ENCODE data around the gene GPX2.
A peak's percentile ranks its signal among the peaks of the same experiment; 100 is the strongest.

The GPX2 gene

DNA sequence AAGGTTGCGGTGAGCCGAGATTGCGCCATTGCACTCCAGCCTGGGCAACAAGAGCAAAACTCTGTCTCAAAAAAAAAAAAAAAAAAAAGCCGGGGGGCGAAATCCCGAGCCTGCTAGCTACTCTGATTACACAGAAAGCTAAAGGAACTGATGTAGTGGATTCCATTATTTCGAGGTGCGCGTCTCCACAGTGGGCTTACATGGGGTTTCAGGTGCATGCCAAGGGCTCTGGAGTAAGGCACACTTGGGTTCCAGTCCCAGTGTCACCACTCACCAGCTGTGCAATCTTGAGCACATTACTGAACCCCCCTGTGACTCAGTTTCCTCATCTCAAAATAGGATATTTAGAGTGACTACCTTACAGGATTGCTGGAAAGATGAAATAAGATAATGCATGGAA is 31.3 kb upstream of the GPX2 start:
- FAIRE-seq = no peak
- DNase-seq (ENCODE audit: insufficient read length, low spot score) = no peak
- TF ChIP-seq POU2F2 (IDR thresholded peaks at IDR 0.05; ENCODE audit: low read depth, low read length) (no peak), TAF1 (IDR thresholded peaks at IDR 0.05; ENCODE audit: low read depth, low read length) (no peak), POLR2A (IDR thresholded peaks at IDR 0.05; ENCODE audit: low read depth, low read length) (no peak), PAX5 (IDR thresholded peaks at IDR 0.05; ENCODE audit: insufficient read depth, low read length, severe bottlenecking) (no peak), POLR2AphosphoS5 (IDR thresholded peaks at IDR 0.05; ENCODE audit: low read depth, low read length) (no peak), SPI1 (IDR thresholded peaks at IDR 0.05; ENCODE audit: low read depth, low read length) (no peak)

DNA sequence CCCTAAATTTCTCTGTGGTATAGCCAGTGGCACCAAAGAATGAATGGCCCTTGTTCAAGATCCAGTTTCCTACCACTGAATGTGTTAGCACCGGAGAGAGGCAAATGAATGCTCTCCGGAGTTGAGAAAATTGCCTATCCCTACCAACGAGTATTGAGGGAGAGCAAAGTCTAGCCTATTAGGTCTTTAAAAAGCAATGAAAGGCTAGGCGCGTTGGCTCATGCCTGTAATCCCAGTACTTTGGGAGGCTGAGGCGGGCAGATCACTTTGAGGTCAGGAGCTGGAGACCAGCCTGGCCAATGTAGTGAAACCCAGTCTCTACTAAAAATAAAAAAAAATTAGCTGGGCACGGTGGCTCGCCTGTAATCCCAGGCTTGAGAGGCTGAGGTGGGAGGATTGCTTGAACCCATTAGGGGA is 30.5 kb upstream of the GPX2 start:
- TF ChIP-seq POLR2AphosphoS5 (IDR thresholded peaks at IDR 0.05; ENCODE audit: low read depth, low read length) (no peak), PAX5 (IDR thresholded peaks at IDR 0.05; ENCODE audit: insufficient read depth, low read length, severe bottlenecking) (no peak), POLR2A (IDR thresholded peaks at IDR 0.05; ENCODE audit: low read depth, low read length) (no peak), TAF1 (IDR thresholded peaks at IDR 0.05; ENCODE audit: low read depth, low read length) (no peak), SPI1 (IDR thresholded peaks at IDR 0.05; ENCODE audit: low read depth, low read length) (no peak), POU2F2 (IDR thresholded peaks at IDR 0.05; ENCODE audit: low read depth, low read length) (no peak)
- DNase-seq (ENCODE audit: insufficient read length, low spot score) = no peak
- no peak for FAIRE-seq

DNA sequence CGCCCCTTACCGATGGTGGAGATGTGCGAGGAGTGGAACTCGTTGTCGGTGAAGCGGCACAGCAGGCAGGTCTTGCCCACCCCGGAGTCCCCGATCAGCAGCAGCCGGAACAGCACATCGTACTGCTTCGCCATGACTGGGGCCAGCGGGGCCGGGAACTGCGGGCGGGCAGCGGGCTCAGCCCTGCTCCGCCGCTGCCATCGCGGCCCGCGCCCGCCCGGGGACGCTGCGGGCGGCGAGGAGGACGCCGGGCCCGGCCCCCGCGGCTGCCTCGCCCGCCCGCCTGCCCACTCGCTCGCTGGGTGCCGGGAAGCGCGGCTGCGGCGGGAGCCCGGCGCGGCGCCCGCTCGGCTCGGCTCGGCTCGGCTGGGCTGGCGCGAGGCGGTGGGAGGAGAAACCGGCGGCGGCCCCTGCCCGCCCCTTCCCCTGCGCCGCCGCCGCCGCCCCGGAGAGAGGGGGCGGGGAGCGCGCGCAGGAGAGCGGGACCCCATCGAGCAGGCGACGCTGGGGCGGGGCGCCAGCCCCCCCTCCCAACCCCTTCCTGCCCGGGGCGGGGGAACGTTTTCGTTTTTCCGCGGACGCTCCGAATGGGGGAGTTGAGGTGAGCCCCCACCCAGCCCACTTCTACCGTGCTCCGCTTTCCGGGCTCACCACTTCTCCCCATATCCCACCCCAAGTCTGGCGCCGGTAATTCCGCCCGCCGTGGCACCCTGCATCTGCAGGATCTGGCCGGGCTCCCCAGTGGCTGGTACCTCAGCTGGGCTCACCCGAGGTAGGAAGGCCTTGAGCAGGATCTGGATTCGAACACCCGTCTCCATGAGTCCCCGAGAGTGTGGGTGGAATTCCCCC is 29.6 kb upstream of the GPX2 start, which contains the start of gene RAB15:
RAB15 (minus strand) TSS at position 394 of the 849 bp plus-strand sequence; CDS start at position 134, 260 bp downstream.
- peak; percentile 77 for FAIRE-seq
- DNase-seq (ENCODE audit: insufficient read length, low spot score) = peak; percentile 67
- TF ChIP-seq SPI1 (IDR thresholded peaks at IDR 0.05; ENCODE audit: low read depth, low read length) = no peak

DNA sequence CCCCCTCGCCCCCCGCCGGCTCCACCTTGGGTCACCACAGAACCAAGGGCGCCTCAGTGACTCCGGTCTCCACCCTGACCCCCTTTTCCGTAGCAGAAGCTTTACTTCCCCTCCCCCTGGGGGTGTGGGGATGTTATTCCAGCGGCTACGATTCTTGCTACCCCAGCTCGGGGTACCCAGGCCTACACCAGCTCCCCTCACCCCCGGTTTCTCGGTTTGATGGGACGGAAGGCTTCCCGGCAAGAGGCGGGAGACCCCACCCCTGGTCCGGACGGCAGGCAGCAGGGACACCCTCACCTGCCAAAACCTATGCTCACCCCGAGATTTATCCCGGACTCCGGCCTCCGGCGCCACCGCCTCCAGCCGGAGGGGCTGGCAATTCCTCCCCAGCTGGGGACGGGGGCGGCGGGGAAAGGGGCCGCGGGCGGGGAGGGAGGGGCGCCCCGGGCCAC is 29.0 kb upstream of the GPX2 start:
- DNase-seq (ENCODE audit: insufficient read length, low spot score) = no peak
- FAIRE-seq = no peak
- no peak for TF ChIP-seq POLR2A (IDR thresholded peaks at IDR 0.05; ENCODE audit: low read depth, low read length)
- no peak for TF ChIP-seq POLR2AphosphoS5 (IDR thresholded peaks at IDR 0.05; ENCODE audit: low read depth, low read length)
- TF ChIP-seq PAX5 (IDR thresholded peaks at IDR 0.05; ENCODE audit: insufficient read depth, low read length, severe bottlenecking) = no peak
- no peak for TF ChIP-seq TAF1 (IDR thresholded peaks at IDR 0.05; ENCODE audit: low read depth, low read length)
- TF ChIP-seq POU2F2 (IDR thresholded peaks at IDR 0.05; ENCODE audit: low read depth, low read length) = no peak
- TF ChIP-seq SPI1 (IDR thresholded peaks at IDR 0.05; ENCODE audit: low read depth, low read length) = no peak

DNA sequence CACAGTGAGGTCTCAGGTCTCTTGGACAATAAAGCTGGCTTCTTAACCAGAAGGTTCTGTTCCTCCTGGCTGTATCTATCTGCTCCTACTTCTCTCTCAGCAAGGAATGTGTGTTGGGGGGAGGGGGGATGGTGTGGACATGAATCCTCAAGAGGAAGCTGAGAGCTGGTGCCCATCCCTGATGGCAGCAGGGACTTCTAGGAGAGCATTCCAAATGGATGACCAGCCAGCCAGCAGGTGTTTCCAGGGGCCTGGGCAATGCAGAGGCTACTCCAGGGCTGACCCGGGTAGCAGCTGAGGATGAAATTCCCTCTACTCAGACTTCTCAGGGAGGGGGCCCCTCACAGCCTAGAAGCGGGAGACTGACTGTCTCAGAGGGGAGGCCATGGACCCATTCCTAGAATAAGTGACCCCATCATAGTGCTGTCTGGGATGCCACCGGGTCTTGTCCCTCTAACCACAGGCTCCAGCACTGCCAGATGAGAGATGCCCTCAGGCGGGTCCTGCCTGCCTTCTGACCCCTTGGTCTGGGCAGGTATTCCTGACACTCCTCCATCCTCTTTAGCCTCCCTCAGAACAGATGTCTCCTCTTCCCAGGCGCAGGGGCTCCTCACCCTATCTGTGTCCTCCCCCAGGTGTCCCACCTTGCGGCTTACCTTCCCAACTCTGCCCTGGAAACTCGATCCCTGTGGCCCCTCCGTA is 28.4 kb upstream of the GPX2 start:
- FAIRE-seq = no peak
- no peak for TF ChIP-seq SPI1 (IDR thresholded peaks at IDR 0.05; ENCODE audit: low read depth, low read length)
- no peak for TF ChIP-seq TAF1 (IDR thresholded peaks at IDR 0.05; ENCODE audit: low read depth, low read length)
- TF ChIP-seq POU2F2 (IDR thresholded peaks at IDR 0.05; ENCODE audit: low read depth, low read length) = no peak
- no peak for TF ChIP-seq POLR2AphosphoS5 (IDR thresholded peaks at IDR 0.05; ENCODE audit: low read depth, low read length)
- no peak for TF ChIP-seq PAX5 (IDR thresholded peaks at IDR 0.05; ENCODE audit: insufficient read depth, low read length, severe bottlenecking)
- no peak for TF ChIP-seq POLR2A (IDR thresholded peaks at IDR 0.05; ENCODE audit: low read depth, low read length)
- DNase-seq (ENCODE audit: insufficient read length, low spot score) = no peak

DNA sequence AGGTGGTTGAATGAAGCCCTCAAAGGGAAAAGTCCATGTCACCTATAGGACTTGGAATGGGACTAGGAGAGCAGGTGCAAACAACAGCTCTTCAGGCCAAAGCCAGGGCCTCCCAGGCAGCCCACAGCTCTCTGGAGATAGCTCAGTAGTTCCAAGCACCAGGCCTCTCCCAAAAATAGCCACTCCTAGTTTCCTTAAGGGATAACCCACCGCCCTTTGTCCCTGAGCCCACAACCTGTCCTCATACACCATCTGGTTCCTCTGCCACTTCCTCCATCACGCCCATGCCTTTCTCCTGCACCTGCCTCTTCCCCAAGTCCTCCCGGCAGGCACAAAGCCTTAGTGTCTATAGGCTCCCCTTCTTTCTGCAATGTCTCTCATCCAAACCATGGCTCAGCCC is 27.5 kb upstream of the GPX2 start:
- TF ChIP-seq SPI1 (IDR thresholded peaks at IDR 0.05; ENCODE audit: low read depth, low read length) = no peak
- TF ChIP-seq POU2F2 (IDR thresholded peaks at IDR 0.05; ENCODE audit: low read depth, low read length) = no peak
- TF ChIP-seq POLR2AphosphoS5 (IDR thresholded peaks at IDR 0.05; ENCODE audit: low read depth, low read length) = no peak
- TF ChIP-seq PAX5 (IDR thresholded peaks at IDR 0.05; ENCODE audit: insufficient read depth, low read length, severe bottlenecking) = no peak
- TF ChIP-seq POLR2A (IDR thresholded peaks at IDR 0.05; ENCODE audit: low read depth, low read length) = no peak
- TF ChIP-seq TAF1 (IDR thresholded peaks at IDR 0.05; ENCODE audit: low read depth, low read length) = no peak
- DNase-seq (ENCODE audit: insufficient read length, low spot score) = no peak
- FAIRE-seq = peak; percentile 23

DNA sequence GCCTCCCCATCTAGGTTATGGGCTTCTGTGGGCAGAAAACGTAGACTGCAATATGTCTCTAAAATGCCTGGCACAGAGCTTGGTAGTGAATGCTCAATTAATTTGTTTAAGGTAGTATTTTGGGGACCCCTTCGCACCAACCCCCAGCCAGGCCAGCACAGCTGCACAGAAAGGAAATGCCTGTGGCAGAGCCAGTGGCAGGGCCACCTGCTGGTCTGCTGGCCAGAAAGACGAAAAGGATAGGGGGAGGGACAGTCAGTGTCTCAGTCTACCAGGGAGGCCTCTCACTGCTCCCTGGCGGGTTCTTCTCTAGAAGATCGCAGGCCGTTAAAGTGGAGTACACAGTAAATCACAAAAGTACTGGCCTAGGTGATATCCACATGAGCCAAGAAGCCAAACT is 26.1 kb upstream of the GPX2 start:
- DNase-seq (ENCODE audit: insufficient read length, low spot score) (no peak), FAIRE-seq (no peak)
- TF ChIP-seq PAX5 (IDR thresholded peaks at IDR 0.05; ENCODE audit: insufficient read depth, low read length, severe bottlenecking) = no peak
- TF ChIP-seq SPI1 (IDR thresholded peaks at IDR 0.05; ENCODE audit: low read depth, low read length) = no peak
- no peak for TF ChIP-seq POLR2A (IDR thresholded peaks at IDR 0.05; ENCODE audit: low read depth, low read length)
- no peak for TF ChIP-seq POU2F2 (IDR thresholded peaks at IDR 0.05; ENCODE audit: low read depth, low read length)
- no peak for TF ChIP-seq TAF1 (IDR thresholded peaks at IDR 0.05; ENCODE audit: low read depth, low read length)
- no peak for TF ChIP-seq POLR2AphosphoS5 (IDR thresholded peaks at IDR 0.05; ENCODE audit: low read depth, low read length)

DNA sequence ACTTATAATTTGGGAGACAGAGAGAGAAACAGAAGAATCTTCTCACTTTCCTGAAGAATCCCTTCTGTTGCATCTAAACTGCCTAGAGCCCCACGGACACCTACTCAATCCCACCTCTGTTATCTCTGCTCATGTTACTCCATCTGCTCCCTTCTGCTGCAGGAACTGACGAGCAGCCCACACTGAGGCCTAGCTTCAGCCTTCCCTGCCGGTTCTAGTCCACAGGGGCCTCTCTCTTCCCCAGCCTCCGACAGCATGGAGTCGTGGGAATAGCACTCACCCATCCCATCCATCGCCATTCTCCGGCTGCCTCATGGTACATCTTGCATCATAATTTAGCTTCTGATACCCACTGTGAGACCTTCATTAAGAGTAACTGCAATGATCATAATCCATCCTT is 25.6 kb upstream of the GPX2 start:
- DNase-seq (ENCODE audit: insufficient read length, low spot score) (no peak), FAIRE-seq (no peak)
- no peak for TF ChIP-seq SPI1 (IDR thresholded peaks at IDR 0.05; ENCODE audit: low read depth, low read length)
- TF ChIP-seq POLR2AphosphoS5 (IDR thresholded peaks at IDR 0.05; ENCODE audit: low read depth, low read length) = no peak
- TF ChIP-seq POU2F2 (IDR thresholded peaks at IDR 0.05; ENCODE audit: low read depth, low read length) = no peak
- TF ChIP-seq POLR2A (IDR thresholded peaks at IDR 0.05; ENCODE audit: low read depth, low read length) = no peak
- TF ChIP-seq PAX5 (IDR thresholded peaks at IDR 0.05; ENCODE audit: insufficient read depth, low read length, severe bottlenecking) = no peak
- no peak for TF ChIP-seq TAF1 (IDR thresholded peaks at IDR 0.05; ENCODE audit: low read depth, low read length)

DNA sequence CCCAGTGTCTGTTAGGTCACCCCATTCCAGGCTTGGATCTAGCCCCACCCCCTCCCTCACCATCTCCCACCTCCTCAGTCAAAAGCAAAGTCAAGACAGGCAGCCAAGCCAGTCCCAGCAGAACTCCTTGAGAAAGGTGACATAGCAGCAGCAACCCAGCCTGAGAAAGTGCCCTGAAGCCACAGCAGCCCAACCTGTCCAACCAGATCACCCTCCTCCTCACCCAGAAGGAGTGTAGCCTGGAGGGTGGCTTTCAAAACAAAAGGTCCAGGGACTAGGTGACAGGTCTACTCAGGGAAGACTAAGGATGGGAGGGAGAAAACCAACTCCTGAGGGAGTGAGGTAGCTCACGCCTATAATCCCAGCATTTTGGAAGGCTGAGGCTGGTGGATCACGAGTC is 24.4 kb upstream of the GPX2 start:
- FAIRE-seq = no peak
- TF ChIP-seq SPI1 (IDR thresholded peaks at IDR 0.05; ENCODE audit: low read depth, low read length) = no peak
- TF ChIP-seq POLR2A (IDR thresholded peaks at IDR 0.05; ENCODE audit: low read depth, low read length) = no peak
- DNase-seq (ENCODE audit: insufficient read length, low spot score) = no peak

All from GM12891 (cell line).